NT2/D1 (cell line): ENCODE results near the gene TBC1D16.
"Not testable (repeated sequence)": the region's sequence is repeated elsewhere in the genome, so short reads cannot be mapped to it uniquely, and the experiment has no call there.

Experiments
- SUZ12 ChIP-seq: IDR thresholded peaks from 2 replicates; pipeline ENCODE4 v1.6.1; 2011; ENCODE audit not compliant: insufficient read length, insufficient read depth; ENCODE audit errors: extremely low read depth
- YY1 ChIP-seq: IDR thresholded peaks from 2 replicates; pipeline ENCODE4 v1.6.1; 2011; ENCODE audit not compliant: insufficient read length, insufficient read depth
- ZNF274 ChIP-seq: IDR thresholded peaks from 2 replicates; pipeline ENCODE4 v1.6.1; 2011; ENCODE audit warnings: mild to moderate bottlenecking, low read depth, low read length

DNA sequence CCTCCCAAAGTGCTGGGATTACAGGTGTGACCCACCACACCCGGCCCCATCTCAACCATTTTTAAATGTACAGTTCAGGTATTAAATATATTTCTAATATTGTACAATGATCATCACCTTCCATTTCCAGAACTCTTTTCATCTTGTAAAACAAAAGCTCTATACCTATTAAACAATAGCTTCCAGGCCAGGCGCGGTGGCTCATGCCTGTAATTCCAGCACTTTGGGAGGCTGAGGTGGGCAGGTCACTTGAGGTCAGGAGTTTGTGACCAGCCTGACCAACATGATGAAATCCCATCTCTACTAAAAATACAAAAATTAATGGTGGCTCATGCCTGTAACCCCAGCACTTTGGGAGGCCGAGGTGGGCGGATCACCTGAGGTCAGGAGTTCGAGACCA, 73.2 kb downstream of the TBC1D16 start:
- not testable (repeated sequence) for TF ChIP-seq ZNF274, YY1, SUZ12
